ENCODE measurements around the gene NBPF11.
"Not testable (repeated sequence)": the region's sequence is repeated elsewhere in the genome, so short reads cannot be mapped to it uniquely, and the experiment has no call there.

The NBPF11 gene, protein sequence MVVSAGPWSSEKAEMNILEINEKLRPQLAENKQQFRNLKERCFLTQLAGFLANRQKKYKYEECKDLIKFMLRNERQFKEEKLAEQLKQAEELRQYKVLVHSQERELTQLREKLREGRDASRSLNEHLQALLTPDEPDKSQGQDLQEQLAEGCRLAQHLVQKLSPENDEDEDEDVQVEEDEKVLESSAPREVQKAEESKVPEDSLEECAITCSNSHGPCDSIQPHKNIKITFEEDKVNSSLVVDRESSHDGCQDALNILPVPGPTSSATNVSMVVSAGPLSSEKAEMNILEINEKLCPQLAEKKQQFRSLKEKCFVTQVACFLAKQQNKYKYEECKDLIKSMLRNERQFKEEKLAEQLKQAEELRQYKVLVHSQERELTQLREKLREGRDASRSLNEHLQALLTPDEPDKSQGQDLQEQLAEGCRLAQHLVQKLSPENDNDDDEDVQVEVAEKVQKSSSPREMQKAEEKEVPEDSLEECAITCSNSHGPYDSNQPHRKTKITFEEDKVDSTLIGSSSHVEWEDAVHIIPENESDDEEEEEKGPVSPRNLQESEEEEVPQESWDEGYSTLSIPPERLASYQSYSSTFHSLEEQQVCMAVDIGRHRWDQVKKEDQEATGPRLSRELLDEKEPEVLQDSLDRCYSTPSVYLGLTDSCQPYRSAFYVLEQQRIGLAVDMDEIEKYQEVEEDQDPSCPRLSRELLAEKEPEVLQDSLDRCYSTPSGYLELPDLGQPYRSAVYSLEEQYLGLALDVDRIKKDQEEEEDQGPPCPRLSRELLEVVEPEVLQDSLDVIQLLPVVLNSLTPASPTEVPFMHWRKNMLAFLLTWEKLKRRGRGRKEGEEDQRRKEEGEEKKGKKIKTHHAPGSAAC

DNA sequence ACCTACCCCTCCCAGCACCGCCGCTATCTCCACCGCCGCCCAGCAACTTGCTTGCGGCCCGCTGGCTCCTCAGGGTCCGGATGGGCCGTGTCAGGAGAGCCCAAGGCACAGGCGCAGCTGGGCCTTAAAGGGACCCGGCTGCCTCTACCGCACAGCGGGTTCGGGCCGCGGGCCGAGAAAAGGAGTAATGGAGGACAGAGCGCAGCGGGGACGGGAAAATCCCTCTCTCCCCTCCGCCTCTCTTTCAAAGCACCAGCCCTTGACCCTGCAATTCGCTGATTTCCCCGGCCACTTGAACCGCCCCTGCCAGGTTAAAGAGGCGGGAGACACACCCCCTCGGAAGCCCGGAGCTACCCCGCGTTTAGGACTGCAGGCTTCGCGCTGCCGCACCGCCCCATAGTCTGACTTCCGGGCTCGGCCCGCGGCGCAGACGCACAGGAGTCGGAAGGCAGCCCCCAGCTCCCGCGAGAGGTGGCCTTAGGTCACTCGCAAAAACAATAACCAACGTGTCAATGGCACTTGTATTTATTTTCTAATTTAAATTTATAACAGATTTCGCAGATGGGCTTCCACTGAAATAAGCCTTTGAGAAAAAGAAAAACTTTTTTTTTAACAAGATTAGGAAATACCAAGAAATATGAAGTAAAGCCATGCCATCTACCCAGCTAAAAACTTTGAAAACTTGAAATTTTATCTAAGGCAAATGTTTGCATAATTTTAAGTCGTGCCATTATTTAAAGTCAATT, at the start of gene NBPF11:
Gene NBPF11, minus strand, starts transcription at position 371 of the 746 bp plus-strand sequence. CDS start 25,278 bp downstream, outside the sequence.
- peak; percentile 87 for DNase-seq

DNA sequence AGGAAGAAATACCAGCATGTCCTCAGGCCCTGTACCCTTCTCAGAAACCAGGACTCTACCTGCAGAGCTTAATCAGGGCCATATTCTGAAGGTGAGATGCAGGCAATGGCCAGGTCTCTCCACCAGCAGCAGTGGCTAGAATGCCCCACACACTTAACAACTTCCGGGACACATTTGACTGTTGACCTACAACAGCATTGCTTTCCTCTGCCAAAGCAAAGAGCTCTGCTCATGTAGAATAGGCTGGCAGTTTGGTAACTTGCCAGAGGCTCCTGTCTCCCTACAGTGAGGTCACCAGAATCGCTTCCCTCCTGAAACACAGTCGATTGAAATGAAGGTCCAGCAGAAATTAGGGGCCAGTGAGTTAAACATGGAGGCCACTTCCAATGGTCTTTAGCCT, 45.3 kb upstream of the NBPF11 start:
- not testable (repeated sequence) for DNase-seq

DNA sequence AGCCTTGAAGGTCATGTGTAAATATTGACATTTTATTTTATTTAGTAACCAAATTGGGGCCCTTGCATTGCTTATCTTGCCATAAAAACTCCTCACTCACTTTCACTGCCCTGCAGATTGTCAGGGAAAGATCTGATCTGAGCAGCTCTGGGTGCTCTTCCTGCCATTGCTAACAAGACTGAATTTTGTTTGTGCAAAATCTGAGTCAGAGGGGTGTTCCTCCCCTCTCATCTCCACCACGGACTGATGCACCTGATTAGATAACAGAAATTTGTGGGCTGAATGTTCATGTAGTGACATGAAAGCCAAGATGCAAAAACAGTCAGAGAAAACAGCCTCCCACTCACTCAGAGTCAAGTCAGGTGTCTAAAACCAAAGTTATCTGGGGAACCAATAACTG, 44.9 kb upstream of the NBPF11 start:
- not testable (repeated sequence) for DNase-seq

DNA sequence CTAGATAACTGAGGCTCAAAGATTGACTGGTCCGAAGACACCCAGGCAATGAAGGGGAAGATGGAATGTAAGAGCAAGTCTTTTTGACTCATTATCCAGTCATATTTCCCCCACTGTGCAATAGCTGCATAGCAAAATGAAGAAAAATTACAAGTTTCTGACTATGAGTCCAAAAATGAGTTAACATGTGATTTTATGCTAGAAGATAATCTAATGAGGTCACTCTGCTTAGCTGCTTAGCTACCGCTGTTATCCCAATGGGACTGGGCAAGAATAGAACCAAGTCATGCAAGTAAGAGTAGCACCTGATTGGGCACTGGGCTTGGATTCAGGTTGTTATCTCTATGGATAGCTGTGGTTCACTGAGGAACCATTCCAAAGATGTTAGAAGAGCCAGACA, 43.0 kb upstream of the NBPF11 start:
- not testable (repeated sequence) for DNase-seq

DNA sequence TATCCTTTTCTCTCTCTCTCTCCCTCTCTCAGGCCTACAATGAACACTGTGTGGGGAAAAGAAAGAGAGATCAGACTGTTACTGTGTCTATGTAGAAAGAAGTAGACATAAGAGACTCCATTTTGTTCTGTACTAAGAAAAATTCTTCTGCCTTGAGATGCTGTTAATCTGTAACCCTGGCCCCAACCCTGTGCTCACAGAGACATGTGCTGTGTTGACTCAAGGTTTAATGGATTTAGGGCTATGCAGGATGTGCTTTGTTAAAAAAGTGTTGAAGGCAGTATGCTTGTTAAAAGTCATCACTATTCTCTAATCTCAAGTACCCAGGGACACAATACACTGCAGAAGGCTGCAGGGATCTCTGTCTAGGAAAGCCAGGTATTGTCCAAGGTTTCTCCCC, 36.7 kb upstream of the NBPF11 start:
- not testable (repeated sequence) for DNase-seq

DNA sequence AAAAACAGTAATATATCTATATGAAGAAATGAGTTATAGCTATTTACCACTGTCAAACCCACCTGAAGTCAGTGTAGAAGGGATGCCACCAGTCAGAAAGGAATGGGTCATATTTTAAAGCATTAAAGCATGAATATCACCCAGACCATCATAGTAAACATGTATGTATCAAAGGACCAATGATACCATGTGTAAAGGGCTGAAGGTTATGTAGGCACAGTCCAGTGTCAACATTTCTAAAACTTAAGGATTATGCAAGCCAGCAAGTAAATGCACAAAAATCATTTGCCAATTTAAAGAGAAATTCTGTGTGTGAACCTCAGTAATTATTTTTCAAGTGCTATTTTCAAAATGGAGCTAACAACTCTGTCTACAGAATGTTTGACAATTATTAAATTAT, 26.6 kb upstream of the NBPF11 start:
- not testable (repeated sequence) for DNase-seq

DNA sequence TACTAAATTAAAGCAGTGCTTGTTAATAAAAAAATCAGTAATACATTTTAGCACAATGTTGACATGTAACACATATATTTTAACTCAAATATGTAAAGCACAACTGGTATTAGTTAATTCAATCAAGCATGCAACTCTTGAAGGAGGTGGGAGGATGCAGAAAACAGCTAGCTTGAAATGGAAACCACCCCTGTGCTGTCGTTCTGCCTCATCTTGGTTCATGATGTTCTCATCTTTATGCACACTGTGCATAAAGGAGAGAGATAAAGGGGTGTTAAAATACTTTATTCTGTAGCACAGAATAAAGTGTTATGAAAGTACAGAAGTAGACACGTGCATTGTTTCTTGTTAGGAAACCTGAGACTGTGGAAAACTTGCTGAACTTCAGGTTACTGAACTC, 23.3 kb upstream of the NBPF11 start:
- not testable (repeated sequence) for DNase-seq

DNA sequence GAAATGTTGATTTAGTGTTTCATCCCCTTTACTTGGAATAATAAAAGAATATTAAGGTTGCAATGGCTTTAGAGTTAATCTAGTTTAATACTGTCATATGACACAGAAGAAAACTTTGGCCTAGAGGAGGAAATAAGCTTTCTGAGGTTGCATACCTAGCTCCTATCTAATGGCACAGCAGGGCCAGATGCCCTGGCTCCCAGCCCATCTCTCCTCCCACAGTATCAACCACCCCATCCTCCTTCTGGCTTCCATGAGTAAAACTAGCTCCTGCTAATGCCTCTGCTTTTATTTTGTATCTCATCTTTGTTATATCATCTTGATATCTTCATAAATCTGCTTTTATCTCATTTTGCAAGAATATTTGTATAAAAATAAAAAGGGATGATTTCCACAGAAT, 19.9 kb upstream of the NBPF11 start:
- DNase-seq: not testable (repeated sequence)

DNA sequence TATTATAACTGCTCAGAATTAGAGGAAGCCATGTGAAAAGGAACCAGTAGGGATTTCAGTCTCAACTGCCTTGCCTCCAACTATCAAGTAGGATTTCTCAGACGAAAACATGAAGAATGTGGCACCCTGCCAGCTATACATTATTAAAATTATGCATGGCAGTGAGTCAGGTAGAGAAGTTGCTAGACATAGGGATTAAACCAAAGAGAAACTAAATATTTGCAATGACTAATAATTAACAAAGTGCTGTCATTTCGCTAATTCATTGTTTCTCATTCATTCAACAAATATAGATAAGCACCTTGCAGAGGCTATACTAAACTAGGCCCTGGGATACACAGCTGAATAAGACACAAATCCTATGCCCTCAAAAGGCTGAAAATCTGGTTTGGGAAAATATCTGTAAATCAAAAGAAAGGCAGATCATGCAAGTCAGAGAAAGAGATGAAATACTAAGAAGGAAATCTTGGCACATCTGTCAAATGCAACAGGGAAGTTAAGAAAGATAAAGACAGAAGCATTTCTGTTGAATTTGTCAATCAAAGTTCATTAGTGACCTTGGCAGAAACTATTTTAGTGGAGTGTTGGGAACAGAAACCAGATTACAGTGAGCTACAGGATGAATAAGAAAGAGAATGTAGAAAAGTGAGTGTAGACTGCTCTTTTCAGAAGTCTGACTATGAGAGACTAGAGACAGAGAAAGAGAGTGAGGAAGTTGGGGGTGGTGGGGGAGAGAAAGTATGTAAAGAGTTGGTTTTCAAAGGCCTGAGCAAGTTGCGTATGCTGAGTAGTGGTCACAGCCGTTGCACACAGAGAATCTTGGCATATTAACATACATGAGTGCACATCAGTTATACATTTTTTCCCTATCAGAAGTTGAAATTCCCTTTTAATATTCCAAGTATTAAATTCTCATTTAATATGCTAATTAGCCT, 14.7 kb upstream of the NBPF11 start:
- DNase-seq: no peak

DNA sequence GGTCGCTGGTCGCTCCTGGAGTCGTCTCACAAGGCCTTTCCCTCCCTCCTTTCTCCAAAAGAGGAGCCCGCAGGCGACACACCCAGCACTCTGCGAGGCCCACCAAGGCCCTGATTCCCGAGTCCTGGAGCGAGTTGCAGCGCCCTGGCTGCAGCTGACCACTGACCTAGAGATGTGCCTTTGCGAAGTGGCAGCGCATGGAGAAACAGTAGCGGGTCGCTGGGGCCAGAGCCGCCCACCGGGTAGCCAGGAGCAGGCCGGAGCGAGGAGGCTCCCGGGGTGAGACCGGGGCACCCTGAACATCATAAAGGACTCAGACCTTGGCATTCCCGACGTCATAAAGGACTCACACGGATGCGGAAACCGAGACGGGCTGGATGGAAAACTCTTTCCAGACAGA, 10.3 kb upstream of the NBPF11 start:
- DNase-seq: no peak

DNA sequence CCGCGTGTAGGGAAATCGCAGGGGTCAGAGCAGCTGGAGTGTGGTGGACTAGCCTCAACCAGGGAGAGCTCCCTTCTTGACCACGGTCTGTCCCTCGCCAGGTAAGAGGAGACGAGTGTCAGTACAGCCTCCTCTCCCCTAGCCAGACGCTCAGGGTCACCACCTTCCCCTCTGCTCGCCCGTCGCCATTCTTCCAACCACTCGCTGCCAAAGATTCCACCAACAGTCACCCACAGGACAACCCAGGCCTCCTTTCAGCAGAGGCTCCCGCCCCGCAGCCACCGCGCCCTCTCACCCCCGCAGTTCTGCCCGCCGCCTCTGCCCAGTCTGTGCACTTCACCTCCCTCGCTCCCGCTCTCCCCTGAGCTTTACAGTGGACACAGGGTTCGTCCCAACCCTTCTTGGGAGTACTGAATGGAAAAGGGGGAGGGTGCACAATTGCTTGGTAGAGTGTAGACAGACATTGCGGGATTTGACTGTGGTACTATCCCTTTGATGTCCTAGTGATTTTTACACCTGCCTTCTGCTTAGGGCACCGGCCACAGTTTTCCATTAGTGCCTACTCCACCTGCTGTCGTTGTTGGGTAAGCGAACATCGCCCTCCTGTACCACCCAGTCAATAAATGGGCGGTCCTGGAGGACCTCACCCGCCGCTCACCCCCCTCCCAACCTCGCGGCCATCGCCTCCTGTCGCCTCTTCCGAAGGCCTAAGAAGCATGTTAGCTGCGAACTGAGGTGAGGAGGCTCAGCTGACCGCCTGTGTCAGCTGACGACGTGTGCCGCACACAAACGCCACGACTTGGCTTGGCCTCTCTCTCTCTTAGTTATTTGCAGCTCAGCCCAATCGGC, 9.2 kb upstream of the NBPF11 start:
- DNase-seq: no peak

DNA sequence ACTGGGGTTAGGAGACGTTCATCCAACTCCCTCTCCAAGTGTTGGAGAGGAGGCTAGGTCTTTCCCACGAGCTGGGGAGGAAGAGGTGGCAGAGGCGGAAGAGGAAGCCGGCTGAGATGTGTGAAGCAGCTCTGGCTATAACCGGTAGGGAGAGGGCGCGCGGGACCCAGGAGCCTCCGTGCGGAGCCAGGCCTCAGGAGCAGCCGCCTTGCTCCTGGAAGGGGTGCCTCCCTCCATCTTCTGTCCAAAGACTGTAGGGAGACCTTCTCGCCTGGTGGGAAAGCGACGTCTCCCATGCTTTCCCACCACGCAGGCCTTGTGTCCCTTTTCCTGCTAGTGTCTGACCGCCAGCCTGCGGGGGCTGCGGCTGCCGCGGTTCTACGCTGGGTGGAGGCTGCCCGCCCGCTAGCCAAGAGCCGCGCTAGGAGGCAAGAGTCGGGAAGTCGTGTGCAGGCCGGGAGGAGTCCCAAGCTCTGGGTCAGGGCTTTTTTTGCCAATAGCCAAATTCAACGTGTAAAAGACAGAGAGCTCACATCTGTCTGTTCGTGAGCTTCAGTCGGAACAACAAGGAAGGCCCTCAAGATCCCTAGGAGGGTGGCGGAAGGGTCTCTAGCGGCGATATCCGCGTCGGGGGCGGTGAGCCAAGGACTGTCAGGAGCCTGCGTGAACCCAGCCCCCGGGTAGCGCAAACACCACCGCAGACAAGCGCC, 8.4 kb upstream of the NBPF11 start:
- DNase-seq: peak; percentile 48

DNA sequence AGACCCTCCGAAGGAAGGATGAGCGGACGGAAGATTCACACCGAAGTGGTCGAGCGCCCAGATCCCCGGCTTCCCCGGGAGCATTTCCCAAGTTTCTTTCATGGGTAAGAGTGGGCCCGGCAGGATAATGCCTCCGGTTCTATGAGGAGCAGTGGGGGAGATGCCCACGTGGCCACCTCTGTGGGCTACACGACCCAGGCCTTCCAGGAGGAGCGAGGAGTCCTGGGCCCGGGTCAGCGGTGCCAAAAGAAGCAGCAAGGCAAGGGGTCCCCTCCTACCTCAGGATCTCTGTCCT, 7.9 kb upstream of the NBPF11 start:
- DNase-seq: peak; percentile 42

DNA sequence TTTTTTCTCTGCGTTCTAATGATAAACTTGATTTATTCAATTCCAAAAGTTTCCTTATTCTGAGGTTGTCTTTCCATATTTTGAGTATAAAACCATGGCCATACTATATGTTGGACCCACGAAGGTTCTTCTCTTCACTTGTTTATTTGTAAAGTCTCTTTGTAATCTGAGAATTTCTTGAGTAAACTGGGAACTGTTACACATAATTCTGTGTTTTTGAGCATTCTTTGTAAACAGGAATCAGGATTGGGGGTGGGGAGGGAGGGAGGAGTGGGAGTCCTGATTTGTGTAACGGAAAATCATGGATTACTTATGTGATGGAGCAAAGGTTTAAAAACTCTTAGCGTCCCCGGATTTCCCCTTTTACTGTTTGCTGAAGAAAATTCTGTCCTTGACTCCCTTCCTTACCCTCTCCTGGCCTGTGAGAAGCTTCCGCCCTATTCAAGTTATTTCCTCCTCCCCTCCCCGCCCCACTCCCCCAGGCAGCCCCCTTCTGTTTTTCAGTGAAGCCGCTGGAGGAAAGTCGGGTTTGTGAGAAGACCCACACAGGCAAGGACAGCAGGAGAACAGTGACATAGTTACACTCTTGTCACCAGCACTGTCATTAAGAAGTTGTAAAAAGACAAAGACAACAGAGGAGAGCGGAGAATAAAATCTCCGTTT, 6.4 kb upstream of the NBPF11 start:
- DNase-seq: peak; percentile 44

DNA sequence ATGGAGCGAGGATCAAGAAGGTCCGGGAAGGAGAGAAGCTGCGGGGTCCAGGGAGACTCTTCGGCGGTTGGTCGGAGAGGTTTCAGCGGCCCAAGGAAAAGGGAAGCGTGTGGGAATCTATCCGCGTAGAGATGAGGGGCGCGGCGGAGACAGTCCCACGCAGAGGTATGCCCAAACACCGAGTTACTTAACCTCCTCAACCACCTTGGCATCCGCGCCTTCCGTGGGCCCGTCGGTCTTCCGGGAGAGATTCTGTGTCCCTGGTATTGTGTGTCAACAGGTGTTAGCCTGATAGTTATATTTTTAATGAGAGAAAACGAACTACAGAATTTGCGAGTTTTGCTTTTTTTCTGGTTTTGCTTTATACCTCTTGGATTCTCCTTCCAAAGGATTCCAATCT, 5.7 kb upstream of the NBPF11 start:
- not testable (repeated sequence) for DNase-seq

DNA sequence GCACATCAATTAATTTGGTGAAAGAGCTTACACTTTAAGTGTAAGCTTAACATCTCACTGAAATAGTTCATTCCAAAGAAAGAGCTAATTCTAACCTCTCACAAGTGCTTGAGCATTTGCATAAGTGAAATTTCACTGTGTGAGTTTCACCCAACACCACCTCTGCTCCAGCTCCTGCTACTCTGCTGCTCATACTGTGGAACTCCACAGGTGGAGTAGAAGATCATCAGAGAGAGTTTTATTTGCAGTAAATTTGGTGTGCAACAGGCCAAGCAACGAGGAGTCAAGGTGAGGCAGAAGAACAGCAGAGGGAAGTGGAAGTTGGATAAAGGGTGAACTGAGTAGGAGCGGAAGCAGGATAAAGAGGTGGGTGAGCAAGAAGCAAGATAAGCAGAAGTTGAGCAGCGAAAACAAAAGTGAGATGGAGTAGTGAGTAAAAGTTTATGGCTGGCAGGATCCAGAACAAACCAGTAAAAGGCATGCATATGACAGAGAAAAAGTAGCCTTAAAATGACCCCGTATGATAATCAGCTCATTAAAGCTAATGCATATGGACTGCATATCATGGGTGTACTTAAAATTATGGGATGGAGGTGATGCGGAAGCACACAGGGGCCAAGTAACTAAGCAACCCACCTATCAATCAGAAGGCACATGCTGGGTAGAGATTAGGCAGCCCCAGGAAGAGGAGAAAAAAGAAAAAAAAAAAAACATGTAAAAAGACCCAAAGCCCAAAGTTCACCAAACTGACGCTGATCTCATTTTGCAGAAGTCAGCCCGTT, 3.6 kb upstream of the NBPF11 start:
- not testable (repeated sequence) for DNase-seq

DNA sequence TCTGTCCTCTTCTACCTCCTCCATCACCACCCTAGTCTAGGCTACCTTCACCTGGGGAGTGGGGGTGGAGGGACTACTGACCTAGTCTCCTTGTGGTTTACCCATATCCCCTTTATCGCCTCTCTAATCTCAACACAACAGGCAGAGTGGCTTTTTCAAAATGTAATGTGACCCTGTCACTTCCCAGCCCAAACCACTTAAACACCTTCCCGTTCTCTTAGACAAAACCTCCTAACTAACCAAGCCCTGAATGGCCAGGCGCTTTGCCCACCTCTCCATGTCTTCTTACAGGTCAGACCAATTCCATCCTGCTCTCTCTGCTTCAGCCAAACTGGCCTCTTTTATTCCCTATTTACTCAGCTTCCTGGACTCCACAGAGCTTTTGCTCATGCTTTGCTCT, 714 bp upstream of the NBPF11 start:
- DNase-seq: not testable (repeated sequence)

DNA sequence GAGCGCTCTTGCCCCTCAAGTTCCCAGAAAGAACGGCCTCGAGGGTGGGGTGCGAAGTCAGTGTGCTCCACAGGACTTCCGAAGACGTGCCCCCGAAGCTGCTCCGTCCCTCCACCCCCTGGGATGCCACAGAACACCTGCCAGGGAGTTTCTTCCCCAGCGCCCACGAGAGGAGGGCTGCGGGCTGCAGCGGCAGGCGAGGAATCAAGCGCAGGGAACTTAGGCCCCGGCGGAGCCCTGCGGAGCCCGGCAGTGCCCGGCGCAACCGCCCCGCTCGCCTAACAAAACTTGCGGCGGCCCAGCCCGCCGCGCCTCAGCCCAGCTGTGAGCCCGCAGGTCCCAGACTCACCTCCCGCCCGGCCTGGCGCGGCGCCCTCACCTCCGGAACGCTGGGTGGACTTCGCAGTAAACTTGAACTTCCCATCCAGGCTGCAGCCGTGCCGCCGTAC, 686 bp downstream of the NBPF11 start:
- DNase-seq: peak; percentile 49

DNA sequence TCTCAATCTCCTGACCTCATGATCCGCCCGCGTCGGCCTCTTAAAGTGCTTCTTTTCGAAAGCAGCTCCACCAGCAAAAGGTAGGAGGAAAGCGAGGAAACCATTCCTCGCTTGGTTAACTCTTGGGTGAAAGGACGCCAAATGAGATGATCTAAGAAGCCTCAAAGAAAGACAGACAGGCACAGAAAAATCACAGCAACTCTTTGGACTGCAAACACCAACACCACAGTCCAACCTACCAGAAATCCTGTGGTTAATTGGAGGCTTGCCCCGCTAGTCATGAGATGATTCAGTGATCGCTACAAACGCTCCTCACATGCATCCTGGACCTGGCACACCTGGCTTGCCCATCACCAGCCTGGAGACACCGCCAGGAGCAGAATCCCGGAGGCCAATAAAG, 1.1 kb downstream of the NBPF11 start:
- DNase-seq: not testable (repeated sequence)
